Measurements from ENCODE around the gene PRODH.
"Not testable (repeated sequence)": the region's sequence is repeated elsewhere in the genome, so short reads cannot be mapped to it uniquely, and the experiment has no call there.

The PRODH gene

DNA sequence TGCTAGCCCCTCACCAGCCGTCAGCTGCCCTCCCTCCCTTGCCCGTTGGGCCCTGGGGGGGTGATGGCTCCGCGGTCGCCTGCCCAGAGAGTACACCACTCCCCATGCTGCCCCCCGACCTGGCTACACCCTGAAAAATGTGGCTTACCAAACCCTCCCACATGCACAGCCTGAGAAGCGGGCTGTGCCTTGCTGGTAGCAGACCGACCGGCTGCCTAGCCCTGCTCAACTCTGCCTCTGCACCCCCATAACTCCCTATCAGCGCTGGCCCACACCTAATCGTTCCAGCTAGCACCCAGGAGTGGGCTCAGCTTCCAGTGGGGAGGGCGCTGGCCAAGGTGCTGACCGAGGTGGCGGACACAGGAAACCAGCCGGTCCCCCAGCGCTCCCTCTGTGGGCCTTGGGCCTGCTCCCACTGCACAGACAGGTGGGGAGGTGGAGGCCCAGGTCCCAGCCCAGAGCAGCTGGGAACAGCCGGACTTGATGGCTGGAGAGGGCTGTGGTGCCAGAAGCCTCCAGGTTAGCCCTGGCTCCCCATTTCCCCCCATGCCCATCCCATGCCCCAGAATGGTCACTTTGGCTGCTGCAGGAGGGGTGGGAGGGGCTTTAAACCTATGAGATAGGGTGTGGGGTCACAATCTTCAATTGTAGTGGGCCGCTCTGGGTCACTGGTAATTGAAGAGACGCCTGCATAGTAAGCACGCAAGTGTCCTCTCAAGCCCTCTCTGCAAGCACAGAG is 32.1 kb upstream of the PRODH start:
- DNase-seq (ENCODE audit: low read depth in 2 of 2): peak in 1 of 2 experiments; percentile 3

DNA sequence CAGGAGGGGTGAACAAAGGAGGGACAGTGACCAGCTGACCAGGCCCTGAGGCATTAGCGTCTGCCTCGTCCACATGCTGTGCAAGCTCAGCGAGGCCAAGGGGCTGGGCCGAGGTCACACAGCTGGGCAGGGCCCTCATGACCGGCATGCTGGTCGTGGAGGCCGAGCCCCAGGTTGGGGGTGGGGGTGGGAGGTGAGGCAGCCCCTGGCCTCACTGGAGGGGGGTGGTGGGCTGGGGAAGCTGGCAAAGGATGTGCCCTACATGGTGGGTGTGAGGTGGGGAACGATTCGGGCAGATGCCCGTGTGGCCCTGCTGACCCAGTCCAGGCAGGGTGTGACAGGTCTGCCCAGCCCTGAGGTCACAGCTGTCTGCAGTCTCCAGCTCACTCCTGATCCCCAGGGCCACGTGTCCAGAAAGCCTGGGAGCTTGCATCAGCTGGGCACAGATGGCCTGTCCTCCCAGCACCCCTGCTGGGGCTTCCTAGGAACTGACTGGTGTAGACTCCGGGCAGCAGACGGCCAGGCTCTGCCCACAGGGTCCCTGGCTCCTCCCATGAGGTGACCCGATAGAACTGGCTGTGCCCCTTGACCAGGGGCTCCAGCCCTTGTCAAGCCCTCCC is 31.4 kb upstream of the PRODH start:
- not testable (repeated sequence) for DNase-seq (ENCODE audit: low read depth in 2 of 2)

DNA sequence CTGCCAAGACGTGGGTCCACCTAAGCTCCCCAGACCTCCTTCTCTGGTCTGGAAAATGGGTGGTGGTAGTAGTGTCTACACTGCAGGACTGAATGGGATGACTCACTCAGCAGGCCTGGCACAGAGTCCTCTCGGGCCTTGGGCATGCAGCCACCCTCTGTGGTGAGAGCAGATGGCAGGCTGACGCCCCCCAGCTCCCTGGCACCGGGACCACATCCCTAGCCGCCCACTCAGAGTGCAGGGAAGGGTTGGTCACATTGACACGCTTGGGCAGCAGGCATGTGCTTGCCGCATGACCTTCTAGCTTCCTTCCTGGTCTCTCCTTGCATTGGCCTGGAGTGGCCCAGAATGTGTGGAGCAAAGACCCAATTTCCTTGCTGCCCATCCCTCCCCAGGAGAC is 30.7 kb upstream of the PRODH start:
- no peak for DNase-seq (ENCODE audit: low read depth in 2 of 2)

DNA sequence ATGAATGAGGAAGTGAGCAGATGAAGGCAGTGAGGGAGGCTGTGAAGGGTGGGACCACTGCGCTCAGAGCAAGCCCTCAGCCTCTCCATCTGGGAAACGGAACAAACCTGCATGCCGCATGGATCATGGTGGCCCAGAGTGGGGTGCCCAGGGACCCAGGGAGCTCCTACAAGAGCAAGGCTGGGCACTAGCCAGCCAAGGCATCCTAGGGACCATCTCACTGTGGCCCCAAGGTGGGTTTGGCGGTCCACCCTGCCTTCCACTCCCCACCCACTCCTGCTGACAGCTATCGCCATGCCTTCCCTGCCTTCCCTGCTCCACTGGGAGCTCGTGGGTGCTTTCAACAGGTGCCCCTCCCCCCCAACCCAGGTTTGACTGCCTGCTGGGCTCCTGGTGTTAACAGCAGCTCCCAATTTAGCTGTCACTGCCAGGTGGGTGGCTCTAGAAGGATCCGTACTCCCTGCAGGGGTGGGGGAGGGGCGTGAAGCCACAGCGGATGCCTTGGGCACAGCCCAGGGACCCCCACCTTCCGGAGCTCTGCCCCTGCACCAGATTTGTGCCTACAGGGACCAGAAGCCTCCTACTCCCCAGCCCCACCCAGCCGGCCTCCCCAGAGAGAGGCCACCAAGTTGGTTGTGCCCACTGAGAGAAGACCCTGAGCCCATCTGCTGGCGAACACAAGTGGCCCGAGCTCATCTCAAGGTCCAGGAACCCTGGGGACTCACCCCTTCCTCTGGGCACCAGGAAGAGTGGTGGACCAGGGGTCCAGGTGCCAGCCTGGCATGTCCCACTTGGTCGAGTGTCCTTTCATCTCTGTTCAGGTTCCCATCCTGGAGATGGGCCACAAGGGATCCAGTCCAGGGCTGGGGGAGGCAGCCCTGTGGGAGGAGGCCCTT is 29.7 kb upstream of the PRODH start:
- DNase-seq (ENCODE audit: low read depth in 2 of 2): no peak

DNA sequence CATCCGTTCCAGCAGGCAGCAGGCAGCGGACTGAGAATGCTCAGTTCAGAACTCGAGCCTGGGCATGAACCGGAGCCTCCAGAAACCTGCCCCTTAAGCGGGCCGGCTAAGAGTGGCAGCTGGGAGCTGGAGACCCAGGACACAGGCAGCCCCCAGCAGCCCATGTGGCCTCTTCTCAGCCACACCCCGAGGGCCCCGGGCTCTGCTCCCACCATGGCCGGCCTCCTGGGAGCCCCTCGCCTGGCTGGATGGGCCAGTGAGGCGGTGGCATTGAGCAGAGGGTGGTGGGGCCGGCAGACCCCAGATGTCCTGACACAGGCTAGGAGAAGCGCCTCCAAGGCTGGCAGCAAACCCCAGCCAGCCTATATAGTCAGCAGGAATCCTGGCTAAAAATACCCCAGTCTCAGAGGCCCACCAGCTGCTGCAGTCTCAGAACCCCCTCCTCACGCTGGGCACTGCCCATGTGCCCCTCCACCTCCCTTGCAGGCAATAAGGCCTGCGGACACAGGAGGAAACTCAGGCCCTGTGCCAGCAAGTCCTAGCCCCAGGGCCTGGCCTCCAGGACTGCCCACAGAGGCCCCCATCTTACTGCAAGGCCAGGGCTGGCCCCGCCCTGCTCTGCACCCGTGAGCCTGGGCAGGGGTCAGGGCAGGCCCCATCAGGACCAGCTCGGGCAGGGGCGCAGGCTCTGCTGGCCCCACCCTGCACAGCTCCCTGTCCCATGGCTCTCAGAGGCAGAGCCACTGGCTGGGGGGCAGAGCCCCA is 28.6 kb upstream of the PRODH start:
- DNase-seq (ENCODE audit: low read depth in 2 of 2): not testable (repeated sequence)

DNA sequence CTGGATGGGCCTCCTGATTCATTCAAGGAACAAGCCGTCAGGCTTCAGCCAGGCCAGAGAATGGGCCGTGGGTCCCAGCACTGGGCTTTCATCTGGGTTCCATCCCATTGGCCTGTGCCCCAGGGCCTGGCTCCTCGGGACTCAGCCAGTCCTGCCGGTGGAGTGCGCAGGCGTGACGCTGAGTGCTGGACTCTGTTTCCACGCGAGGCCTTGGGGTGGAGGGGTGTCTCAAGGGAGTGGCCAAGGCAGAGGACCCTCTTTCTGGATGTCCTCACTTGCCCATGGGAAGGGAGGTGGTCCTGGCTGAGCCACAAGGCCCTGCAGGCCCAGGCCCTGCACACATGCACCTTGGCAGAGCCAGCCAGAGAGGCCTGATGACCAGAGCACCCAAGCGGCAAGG is 28.0 kb upstream of the PRODH start:
- DNase-seq (ENCODE audit: low read depth in 2 of 2): not testable (repeated sequence)

DNA sequence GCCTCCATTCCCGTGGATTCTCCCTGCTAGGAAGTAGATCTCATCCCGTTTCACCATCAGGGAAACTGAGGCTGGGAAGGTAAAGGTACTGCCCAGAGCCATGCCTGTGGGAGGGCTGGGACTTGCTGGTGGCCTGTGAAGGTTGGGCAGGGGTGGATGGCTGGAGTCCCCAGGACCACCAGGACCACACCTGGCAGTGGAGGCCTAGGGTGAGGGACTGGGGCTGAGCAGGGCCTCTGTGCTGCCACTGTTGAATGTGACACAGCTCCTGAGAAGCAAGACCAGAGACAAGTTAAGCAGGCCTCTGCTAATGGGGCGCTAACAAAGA is 26.2 kb upstream of the PRODH start:
- no peak for DNase-seq (ENCODE audit: low read depth in 2 of 2)

DNA sequence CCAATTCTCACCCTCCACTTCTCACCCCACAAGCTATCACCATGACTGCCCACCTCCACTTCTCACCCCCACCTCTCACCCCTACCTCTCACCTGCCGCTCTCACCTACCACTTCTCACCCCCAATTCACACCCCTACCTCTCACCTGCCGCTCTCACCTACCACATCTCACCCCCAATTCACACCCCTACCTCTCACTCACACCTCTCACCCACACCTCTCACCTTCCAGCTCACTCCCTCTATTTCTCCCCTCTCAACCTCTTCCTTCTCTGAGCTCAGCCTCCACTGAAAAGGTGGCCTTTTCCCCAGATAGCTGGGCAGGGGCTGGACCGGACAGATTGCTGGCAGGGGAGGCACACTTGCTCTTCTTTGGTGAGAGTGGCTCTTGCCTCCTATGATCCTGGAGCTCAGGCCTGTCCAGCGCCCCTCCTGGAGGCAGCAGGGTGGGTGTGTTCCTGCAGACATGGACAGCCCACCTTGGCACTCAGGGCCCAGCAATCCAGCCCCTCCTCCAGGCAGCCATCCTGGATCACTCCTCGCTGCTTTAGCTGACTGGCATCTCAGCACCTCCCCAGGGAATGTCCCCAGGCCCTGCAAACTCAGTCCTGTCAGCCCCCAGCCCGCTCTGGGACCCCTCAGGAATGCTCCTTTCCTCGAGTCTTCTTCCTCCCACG is 25.7 kb upstream of the PRODH start:
- DNase-seq (ENCODE audit: low read depth in 2 of 2): not testable (repeated sequence)

DNA sequence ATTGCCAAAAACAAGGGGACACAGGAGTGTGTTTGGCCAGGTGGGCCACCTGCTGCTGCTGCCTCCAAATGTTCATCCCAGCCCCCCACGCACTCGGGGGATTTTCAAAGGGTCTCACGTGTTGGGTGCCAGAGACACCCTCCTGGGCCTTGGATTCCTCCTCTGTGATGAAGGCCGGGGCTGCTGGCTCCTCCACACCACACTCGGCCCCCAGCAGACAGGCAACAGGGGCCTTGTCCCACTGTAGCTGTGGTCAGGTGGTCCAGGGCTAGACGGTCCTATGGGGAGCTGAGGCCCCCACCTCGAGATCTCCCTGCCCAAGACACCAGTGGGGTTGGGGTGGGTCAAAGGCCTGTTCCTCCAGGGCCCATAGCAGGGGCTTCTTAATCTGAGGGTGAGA is 25.1 kb upstream of the PRODH start:
- not testable (repeated sequence) for DNase-seq (ENCODE audit: low read depth in 2 of 2)

DNA sequence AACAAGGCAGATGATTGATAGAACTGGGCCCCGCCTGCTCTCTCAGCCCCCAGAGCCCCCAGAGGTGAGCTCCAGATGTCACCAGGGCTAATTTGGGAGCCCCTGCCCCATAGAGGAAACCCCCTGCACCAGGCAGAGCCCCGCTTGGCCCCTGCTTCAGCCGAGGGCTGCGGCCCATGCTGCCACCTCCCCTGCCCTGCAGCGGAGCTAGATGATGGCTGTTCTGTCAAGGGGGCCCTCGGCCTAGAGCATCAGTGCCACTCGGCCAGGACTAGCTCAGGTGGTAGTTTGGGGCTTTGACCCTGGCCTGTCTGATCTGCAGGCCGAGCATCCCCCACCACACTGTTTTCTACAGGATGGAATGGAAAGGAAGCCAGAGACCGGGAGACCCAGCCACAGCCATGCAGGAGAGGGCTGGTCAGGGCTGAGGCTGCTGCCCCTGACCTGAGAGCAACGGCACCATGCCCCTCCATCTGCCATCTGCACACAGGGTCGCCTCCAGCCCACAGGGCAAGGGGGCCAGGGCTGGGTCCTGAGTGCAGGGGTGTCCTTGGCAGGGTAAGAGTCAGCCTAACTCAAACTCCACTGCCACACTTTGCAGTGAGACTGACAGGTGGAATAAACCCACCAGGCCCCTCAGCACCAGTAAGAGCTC is 24.2 kb upstream of the PRODH start:
- DNase-seq (ENCODE audit: low read depth in 2 of 2): not testable (repeated sequence)

DNA sequence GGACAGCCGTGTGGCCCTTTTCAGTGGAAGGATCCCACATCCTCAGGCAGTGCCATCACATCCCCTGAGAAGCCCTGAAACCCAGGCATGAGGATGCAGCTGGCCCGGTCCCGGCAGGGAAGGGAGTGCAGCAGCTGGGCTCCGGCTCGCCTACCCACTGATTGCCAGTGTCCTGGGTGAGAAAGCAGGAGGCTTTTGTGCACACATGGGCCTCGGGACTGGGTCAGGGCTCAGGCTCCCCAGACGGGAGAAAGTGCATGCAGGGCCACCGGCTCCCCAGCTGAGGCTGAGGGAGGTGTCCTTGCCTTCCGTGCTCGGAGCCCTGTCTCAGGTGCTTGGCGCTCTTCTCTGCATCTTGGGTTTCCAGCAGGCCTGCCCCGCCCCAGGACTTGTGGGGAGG is 23.6 kb upstream of the PRODH start:
- DNase-seq (ENCODE audit: low read depth in 2 of 2): not testable (repeated sequence)

DNA sequence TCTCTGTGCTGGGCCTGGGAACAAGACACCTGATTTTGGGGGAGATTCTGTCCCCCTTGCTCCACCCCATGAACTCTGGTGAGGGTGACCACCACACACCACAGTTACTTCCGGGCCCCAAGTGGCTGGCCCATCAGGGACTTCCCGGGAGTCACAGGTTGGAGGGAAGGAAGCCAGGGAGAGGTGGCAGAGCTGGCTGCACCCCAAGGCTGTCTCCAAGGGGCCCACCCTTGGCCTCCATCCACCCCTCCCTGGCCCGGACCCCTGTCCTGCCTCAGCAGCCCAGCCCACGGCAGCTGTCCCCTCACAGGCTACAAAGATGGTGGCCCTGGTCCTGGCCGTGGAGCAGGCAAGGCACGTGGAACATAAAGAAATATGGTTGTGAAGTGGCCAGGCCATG is 23.2 kb upstream of the PRODH start:
- not testable (repeated sequence) for DNase-seq (ENCODE audit: low read depth in 2 of 2)

DNA sequence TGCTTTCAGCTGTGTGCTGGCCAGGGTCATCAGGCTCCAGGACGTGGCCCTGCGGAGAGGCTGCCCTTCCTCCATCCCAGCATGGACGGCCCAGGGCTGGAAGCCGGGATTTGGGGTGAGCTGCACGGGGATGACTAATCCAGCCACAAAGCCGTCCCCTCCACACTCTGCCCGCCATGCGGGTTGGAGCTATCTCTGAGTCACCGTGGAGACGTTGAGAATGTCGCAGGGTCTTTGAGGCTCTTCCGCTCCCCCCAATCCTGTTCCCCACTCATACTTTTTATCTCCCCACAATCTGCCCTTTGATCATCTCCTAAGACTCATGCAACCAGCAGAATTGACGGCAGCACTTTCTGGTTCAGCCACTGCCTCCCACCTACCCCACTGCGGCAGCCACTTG is 22.6 kb upstream of the PRODH start:
- DNase-seq (ENCODE audit: low read depth in 2 of 2): not testable (repeated sequence)

DNA sequence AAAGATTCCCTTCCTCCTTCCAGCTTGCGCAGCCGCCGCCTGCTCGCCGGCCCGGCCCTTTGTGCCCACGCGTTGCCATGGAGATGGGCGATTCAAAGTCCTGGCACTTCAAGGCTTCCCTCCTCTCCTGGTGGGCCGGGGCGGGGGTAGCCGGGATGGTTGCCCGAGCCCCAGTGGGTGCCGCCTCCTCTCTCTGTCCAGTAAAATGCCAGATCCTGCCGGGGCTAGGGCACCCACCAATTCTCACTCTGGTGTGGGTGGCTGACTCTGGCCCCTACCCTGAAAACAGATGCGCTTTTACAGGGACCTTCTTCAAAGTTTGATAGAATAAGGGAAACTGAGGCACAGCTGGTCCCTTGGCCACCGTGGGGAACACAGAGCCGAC is 22.2 kb upstream of the PRODH start:
- not testable (repeated sequence) for DNase-seq (ENCODE audit: low read depth in 2 of 2)

DNA sequence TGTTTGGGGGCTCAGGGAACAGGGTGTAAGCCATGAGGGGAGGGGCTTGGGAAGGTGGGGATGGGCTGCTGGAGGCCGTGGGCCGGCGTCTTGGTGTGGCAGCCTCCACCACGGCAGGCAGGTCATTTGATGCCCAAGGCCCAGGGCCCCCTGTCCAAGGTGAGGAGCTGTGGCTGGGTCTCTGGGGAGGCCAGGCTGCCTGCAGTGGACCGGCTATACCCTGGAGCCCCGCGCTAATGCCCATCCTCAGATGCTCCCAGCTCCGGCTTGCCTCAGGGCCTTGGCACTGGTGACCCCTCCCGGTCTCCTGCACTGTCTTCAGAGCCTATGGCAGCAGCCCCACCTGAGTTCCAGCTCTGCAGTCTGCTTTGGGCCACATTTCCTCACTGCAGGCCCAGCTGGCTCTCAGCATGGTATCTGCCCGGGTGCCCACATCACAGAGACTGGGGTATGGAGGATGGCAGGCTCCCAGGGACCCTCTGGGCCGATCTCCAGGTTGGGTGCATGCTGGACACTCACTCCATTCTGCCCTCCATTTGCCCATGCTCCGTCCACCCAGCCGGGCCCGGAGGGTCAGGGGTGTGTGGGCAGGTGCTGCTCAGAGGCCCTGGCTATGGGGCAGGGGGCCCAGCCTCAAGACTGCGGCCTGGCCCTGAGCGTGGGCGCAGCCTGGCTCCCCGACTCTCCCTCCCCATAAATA is 21.7 kb upstream of the PRODH start:
- DNase-seq (ENCODE audit: low read depth in 2 of 2): not testable (repeated sequence)

DNA sequence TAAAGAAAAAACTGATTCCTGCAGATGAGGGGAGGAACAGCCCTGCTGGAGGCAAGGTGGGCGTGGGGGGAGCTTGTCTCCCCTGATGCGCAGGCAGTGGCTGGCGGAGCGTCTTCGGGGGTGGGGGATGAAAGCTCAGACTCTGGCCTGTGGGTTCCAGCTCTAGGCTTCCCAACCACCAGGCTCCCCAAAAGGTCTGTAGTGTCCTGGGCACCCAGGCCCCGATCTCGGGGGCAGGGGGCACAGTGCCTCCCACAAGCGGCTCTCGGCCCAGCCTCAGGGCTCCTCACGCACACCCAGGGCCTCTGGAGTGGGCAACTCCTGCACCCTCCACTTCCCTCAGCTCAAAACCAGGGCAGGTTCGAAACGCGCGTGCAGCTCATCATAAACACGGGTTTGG is 20.9 kb upstream of the PRODH start:
- not testable (repeated sequence) for DNase-seq (ENCODE audit: low read depth in 2 of 2)

DNA sequence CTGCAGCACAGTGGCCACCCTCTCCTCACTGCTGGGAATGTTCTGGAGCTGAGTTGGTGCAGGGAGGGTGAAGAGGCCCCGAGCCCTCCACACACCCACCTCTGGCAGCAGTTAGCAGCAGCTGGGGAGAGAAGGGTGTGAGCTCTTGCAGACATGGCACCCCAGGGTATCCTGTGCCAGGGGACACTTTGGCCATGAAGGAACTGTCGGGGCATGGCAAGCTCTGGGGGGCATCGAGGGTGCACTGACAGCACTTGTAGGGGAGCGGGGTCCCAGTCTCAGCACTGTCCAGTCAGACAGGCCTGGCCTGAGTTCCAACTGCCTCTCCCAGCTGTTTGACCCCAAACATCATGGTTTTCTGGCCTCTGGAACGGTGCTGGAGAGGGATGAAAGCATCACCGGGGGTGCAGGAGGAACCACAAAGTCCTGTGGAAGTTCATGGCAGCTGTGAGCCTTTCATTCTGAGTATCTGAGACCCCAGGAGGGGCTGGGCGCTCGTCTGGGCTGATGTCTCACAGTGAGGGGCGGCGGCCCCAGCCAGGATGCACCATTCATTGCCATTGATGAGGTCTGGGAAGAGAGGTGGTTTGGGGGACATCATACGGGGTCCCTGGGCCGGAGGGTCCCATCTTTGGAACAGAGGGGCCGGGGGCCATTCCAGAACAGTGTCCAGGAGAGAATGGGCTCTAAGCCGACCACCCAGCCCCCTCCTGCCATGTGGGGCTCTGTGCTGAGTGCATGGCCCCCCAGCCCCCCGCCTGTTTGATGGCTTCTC is 20.2 kb upstream of the PRODH start:
- DNase-seq (ENCODE audit: low read depth in 2 of 2): not testable (repeated sequence)

DNA sequence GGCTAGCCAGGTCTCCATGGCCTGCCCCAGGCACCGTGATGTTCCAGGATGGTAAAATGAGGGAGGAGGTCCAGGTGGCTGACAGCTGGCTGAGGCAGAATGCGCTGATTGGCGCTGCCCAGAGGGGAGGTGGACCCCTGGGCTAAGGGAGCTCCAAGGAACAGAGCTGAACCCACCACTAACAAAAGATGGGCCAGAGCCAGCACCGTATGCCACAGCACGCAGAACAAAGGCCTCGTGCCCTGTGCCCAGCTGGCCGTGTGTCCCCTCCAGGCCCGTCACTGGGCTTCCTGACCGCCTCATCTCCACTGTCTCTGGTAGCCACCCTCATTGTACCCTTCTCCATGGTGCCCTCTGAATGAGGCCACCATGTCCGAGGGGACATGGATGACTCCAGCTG is 19.6 kb upstream of the PRODH start:
- no peak for DNase-seq (ENCODE audit: low read depth in 2 of 2)

DNA sequence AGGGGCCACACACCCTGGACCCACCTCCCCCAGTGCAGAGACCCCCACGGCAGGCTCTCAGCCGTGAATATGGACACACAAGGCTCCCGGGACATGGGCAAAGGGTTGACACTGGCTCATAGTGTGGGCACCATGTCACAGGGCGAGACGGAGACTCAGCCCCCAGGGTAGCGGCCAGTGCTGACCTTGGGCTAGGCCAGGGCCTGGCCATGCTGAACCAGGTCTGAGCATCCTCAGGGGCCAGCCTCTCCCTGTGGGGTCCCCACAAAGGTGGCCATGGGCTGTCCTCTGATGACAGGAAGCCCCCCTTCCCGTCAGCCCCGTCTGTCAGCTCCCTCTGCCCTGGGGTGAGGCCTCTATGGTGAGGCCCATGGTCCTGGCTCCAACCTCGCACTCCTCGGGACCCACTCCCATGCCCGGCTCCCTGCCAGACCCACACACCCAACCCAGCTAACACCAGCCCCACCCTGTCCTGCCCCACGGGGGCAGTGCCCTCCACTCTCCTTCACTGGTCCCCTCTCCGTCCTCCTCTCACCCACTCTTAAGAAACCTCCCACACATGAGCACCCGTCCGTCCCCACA is 19.0 kb upstream of the PRODH start:
- no peak for DNase-seq (ENCODE audit: low read depth in 2 of 2)
